Suprapubic skin (tissue), 3 donors: ENCODE results near the gene ENGASE.

Experiments used
- CTCF ChIP-seq, 2 donors: fragments of 200-600 bp in 1 of 2; fragments of 450-650 bp in 1 of 2; sonication (generic) in 1 of 2; IDR thresholded peaks; one replicate each; pipeline ENCODE4 v1.5.1; 2016 to 2019; ENCODE audit warnings: antibody characterized with exemption in 2 of 2, mild to moderate bottlenecking in 1 of 2, moderate library complexity in 1 of 2
- EP300 ChIP-seq: sonication (generic); formaldehyde crosslinking; IDR thresholded peaks from one replicate; pipeline ENCODE4 v1.6.1; 2017; ENCODE audit warnings: antibody characterized with exemption
- POLR2A ChIP-seq, 2 donors: fragments of 450-650 bp; IDR thresholded peaks; one replicate each; pipeline ENCODE4 v1.6.1; 2017; ENCODE audit warnings: antibody characterized with exemption in 2 of 2, mild to moderate bottlenecking in 2 of 2, moderate library complexity in 2 of 2

GRCh38 chr17:79033046-79033616 is 41.5 kb upstream of the ENGASE start:
- TF ChIP-seq CTCF (IDR thresholded peaks at IDR 0.05) (no peak), POLR2A (IDR thresholded peaks at IDR 0.05) (no peak), EP300 (no peak)
